Activated B cell treated with CpG ODN at 0.5 μM for 24 hours (primary cell): ENCODE results near the gene MFNG. TPM values are rescaled to one million over a fixed set of nuclear protein-coding genes. Genes with fewer than 3 reads are reported as not detected.

Experiments
- ATAC-seq: fragments of 200-7000 bp; cut with Tn5 transposase; one replicate; pipeline ENCODE4 v1.10.0; 2021; ENCODE audit warnings: low read depth, mild to moderate bottlenecking, moderate library complexity
- CTCF ChIA-PET: fragments of 350-600 bp; sonication (Branson Sonifier 250); formaldehyde crosslinking; loops from one replicate; lab custom pipeline; 2021; ENCODE audit warnings: antibody characterized with exemption; lab: Charles Lee
- POLR2A ChIA-PET: fragments of 350-600 bp; sonication (Branson Sonifier 250); formaldehyde crosslinking; loops from one replicate; lab custom pipeline; 2021; ENCODE audit warnings: antibody characterized with exemption; lab: Charles Lee
- DNase-seq: peaks from one replicate; pipeline ENCODE4 v3.0.0; 2022
- H3K27ac Mint-ChIP-seq: one replicate; pipeline ENCODE4 v1.8.0; 2020; ENCODE audit warnings: mixed read lengths
- H3K27me3 Mint-ChIP-seq: one replicate; pipeline ENCODE4 v1.8.0; 2021; ENCODE audit warnings: mixed read lengths
- H3K36me3 Mint-ChIP-seq: one replicate; pipeline ENCODE4 v1.8.0; 2021; ENCODE audit warnings: low read depth, mixed read lengths
- H3K4me1 Mint-ChIP-seq: one replicate; pipeline ENCODE4 v1.8.0; 2021; ENCODE audit warnings: mixed read lengths
- H3K4me3 Mint-ChIP-seq: one replicate; pipeline ENCODE4 v1.8.0; 2020; ENCODE audit warnings: mild to moderate bottlenecking, mixed read lengths
- H3K9me3 Mint-ChIP-seq: one replicate; pipeline ENCODE4 v1.8.0; 2020; ENCODE audit warnings: mixed read lengths
- CTCF ChIP-seq: fragments of 200-600 bp; IDR thresholded peaks from one replicate; pipeline ENCODE4 v1.8.0; 2022; ENCODE audit warnings: antibody characterized with exemption, mild to moderate bottlenecking
- intact Hi-C: fragments of 100-400 bp; cut with micrococcal nuclease; formaldehyde crosslinking; loops from one replicate; pipeline ENCODE4 v1.15.1; 2024
- total RNA-seq: library from RNA; stranded (reverse); gene quantifications from 2 replicates; pipeline ENCODE4 v1.2.3, GENCODE V29; 2022

MFNG gene
- total RNA-seq, 1 donor from 2014 or later: 90.6 TPM

GRCh38 chr22:37459206-37459605 lies 27.0 kb downstream of the MFNG start:
- intact Hi-C loops: loop anchor here (10.0 kb wide), 1 partner anchor 264 kb away; no protein-coding TSS in a partner anchor

GRCh38 chr22:37457093-37457893 lies 28.9 kb downstream of the MFNG start:
- intact Hi-C loops: loop anchor here (1.0 to 10.0 kb wide), 5 partner anchors 140 to 379 kb away; no protein-coding TSS in a partner anchor
- ATAC-seq (peak; percentile 95), DNase-seq (peak; percentile 71)
- no peaks in the 10 kb centered on the region for H3K9me3 Mint-ChIP-seq
- peaks cover 20% of the 10 kb centered on the region for H3K36me3 Mint-ChIP-seq
- peak; percentile 42 for TF ChIP-seq CTCF
- H3K4me1 Mint-ChIP-seq: no peaks in the 10 kb centered on the region
- no peak overlapping the region for H3K27ac Mint-ChIP-seq
- CTCF ChIA-PET: interaction anchor here (0.9 to 3.8 kb wide), 11 partner anchors 15 to 287 kb away, joined by 3 to 45 read pairs (median 6); no protein-coding TSS in a partner anchor
- POLR2A ChIA-PET: no interaction called here
- no peak overlapping the region for H3K4me3 Mint-ChIP-seq
- H3K27me3 Mint-ChIP-seq: no peaks in the 10 kb centered on the region

More at GRCh38 chr22:37459206-37459605, 27.0 kb downstream of the MFNG start:
- CTCF ChIA-PET: interaction anchor here (2.3 to 3.8 kb wide), 4 partner anchors 107 to 199 kb away, joined by 7 to 45 read pairs (median 15); no protein-coding TSS in a partner anchor
- peaks cover 20% of the 10 kb centered on the region for H3K36me3 Mint-ChIP-seq
- no peaks in the 10 kb centered on the region for H3K9me3 Mint-ChIP-seq
- POLR2A ChIA-PET: no interaction called here
- no peak for TF ChIP-seq CTCF
- no peak overlapping the region for H3K4me3 Mint-ChIP-seq
- ATAC-seq (no peak), DNase-seq (no peak)
- no peak overlapping the region for H3K27ac Mint-ChIP-seq
- H3K27me3 Mint-ChIP-seq: no peaks in the 10 kb centered on the region
- H3K4me1 Mint-ChIP-seq: peaks cover 3% of the 10 kb centered on the region

GRCh38 chr22:37456346-37456745 lies 29.8 kb downstream of the MFNG start:
- H3K4me1 Mint-ChIP-seq: peaks cover 2% of the 10 kb centered on the region
- DNase-seq (no peak), ATAC-seq (no peak)
- ChIA-PET CTCF (interaction anchor here (0.9 to 3.8 kb wide), 6 partner anchors 140 to 286 kb away, joined by 3 to 45 read pairs (median 4); no protein-coding TSS in a partner anchor), POLR2A (no interaction called here)
- intact Hi-C loops: loop anchor here (10.0 kb wide), 1 partner anchor 262 kb away; no protein-coding TSS in a partner anchor
- H3K4me3 Mint-ChIP-seq: no peak overlapping the region
- H3K36me3 Mint-ChIP-seq: peaks cover 18% of the 10 kb centered on the region
- TF ChIP-seq CTCF: no peak
- H3K27me3 Mint-ChIP-seq: no peaks in the 10 kb centered on the region
- no peak overlapping the region for H3K27ac Mint-ChIP-seq
- H3K9me3 Mint-ChIP-seq: no peaks in the 10 kb centered on the region

- DNase-seq: no peak
- Mint-ChIP-seq H3K4me3 (no peak overlapping the region), H3K9me3 (no peaks in the 10 kb centered on the region), H3K36me3 (peaks cover 18% of the 10 kb centered on the region), H3K4me1 (peaks cover 2% of the 10 kb centered on the region), H3K27me3 (no peaks in the 10 kb centered on the region), H3K27ac (no peak overlapping the region)
- intact Hi-C loops: loop anchor here (10.0 kb wide), 1 partner anchor 261 kb away; no protein-coding TSS in a partner anchor
- CTCF ChIA-PET: interaction anchor here (0.9 to 3.8 kb wide), 6 partner anchors 140 to 286 kb away, joined by 3 to 45 read pairs (median 4); no protein-coding TSS in a partner anchor
- TF ChIP-seq CTCF: no peak
- ATAC-seq: no peak
- POLR2A ChIA-PET: no interaction called here
Measured at GRCh38 chr22:37455896-37456295, 30.3 kb downstream of the MFNG start.
